SIG-M5 treated with dmso at 0.1 percent for 504 hours (cell line): Measurements from ENCODE around the gene PYM1.

ENCODE experiments used
- DNase-seq: peaks from one replicate; lab custom pipeline; 2025; ENCODE audit not compliant: unreplicated experiment; lab: John Stamatoyannopoulos, UW

Gene PYM1

DNA sequence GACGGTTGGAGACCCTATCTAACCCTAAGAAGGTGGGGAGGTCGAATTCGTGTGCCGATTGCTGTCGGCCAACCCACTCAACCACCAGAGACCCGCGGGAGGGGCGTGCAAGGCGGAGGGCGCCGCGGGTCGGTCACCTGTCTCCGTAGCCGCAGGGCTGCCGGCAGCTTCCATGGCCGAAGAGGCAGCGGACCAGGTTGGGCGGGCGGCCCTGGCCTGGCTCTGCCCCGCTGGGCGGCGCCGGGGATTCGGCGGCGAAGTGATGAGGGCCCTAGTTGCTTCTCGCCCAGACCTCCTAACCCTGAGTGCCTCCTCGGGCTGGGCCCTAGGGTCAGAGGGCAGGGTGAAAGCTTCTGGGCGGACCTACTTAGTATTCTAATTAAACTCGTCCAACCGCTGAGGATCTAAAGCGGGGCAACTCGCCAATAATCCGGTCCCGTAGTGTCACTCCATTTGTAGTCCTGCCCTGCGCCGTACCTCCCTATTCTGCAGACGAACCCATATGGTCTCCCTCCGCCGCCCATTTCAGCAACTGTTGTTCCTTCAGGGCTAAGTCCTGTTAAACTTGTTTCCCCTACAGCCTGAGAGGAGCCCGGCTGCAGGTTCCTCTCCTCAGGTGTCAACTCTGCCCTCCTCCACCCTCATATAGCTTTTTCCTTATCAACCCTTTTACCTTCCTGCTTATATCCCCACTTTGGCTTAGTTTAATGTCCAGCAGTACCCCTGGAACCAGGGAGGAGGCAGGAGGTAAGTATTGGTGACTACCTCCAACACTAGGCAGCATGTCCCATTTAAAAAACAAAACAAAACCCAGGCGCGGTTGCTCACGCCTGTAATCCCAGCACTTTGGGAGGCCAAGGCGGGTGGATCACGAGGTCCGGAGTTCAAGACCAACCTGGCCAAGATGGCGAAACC is at the start of gene PYM1:
PYM1 (minus strand) TSS at position 307 of the 915 bp plus-strand sequence; CDS start at position 174, 133 bp downstream.
- DNase-seq: peak; percentile 94

DNA sequence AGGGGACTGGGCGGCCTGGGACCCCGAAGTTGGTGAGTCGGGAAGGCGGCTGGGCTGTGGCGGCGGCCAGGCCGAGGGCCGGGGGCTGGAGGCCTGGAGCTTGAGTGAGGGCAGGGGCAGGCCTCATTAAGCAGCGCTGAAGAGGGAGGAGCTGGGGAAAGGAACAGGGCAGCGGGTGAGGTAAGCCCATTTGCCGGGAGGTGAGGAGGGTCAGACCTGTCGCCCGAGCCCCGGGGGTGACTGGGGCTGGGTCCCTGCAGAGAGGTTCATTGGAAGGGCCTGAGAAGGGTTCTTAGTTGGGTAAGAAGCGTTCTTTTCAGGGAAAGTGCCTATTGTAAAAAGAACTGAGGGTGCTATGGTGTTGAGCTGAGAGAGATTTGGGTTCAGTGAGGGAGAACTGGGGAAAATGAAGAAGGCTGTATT is 46.6 kb upstream of the PYM1 start:
- peak; percentile 37 for DNase-seq

DNA sequence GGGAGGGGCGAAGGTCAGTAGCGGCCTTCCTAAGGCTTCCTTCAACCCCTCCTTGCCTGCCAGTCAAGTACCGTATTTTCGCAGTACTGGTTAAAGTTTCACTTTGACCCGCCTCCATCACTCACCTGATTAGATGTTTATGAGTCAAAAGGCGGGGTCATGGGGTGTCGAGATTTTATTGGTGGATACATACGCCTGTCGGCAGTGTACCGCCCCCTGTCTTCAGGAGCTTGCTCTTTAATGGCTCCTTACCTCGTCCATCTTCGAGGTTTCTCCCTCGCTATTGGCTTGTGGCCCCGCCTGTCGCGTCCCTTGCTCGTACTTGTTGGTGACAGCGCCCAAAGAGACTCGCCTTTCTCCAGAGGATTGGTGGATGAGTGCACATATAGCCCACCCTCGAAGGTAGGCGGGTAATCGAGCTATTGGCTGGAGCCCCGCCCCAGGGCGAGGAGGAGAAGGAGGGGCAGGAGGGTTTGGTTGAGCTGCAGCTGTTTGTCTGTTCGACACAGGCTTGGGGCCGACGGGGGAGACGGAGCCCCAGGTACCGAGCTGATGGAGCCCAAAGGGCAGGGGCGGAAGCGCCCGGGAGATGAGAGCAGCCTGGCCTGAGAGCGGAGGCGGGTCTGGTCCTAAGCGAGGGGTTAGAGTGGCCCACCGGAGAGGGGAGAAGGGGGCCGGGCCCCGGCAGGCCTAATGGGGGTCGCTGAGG is 46.1 kb upstream of the PYM1 start, which contains the start of gene RAB5B:
RAB5B (plus strand) TSS at position 480 of the 709 bp plus-strand sequence. CDS start 12,883 bp downstream, outside the sequence.
- peak; percentile 100 for DNase-seq

DNA sequence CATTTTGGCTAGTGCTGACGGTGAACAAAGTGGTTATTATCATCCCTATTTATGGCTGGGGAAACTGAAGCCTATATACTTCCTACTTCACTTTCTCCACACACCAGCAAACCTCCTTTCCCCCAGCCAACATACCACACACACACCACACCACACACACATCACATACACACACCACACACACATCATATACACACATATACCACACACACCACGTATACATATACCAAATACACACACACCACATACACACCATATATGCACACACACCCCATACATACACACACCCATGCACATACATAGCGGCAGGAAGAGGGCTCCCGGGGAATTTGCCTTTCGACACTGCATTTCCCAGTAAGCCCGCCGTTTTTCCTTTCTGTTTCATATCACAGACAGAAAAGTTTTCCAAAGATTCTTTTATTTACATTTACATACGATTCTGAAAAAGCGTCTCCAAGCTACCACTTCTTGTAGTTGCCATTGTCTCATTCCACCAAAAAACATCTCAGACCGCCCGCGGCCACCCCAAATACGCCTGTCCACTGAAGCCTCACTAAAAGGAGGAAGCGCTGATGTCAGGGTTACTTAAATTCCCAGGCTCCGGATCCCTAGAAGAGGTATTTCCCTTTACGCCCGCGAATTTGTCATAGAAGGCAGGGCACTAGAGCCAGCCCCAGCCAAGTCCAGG is 45.4 kb upstream of the PYM1 start:
- peak; percentile 44 for DNase-seq

DNA sequence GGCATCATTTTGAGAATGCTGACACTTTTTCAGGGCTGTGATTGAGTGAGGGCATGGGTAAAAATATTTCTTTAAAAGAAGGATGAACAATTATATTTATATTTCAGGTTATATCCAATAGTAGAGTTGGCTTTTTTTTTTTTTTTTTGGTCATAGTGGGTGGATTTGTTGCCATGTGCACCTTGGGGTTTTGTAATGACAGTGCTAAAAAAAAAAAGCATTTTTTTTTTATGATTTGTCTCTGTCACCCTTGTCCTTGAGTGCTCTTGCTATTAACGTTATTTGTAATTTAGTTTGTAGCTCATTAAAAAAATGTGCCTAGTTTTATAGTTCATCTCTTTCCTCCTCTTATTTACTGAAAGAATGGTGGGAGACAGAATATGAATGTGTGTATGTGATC is 44.8 kb upstream of the PYM1 start:
- DNase-seq: no peak

DNA sequence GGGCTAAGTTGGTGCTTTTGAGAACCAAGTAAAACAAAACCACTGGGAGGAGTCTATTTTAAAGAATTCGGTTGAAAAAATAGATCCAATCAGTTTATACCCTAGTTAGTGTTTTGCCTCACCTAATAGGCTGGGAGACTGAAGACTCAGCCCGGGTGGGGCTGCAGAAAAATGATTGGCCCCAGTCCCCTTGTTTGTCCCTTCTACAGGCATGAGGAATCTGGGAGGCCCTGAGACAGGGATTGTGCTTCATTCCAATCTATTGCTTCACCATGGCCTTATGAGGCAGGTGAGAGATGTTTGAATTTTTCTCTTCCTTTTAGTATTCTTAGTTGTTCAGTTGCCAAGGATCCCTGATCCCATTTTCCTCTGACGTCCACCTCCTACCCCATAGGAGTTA is 44.3 kb upstream of the PYM1 start:
- no peak for DNase-seq

DNA sequence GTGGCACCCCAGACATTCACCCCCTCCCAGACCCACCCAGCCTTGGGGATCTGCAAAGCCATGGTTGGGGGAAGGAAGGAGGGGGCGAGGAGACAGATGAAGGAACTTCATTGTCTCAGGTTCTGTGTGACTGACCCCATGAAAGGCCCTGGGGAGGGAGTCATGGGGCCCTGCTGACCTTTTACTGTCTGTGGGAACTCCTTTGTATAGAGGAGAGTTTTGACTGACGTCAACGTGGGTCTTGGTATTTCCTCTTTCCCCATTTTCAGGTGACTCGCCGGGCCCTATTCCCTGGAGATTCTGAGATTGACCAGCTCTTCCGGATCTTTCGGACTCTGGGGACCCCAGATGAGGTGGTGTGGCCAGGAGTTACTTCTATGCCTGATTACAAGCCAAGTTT is 43.1 kb upstream of the PYM1 start:
- DNase-seq: no peak

DNA sequence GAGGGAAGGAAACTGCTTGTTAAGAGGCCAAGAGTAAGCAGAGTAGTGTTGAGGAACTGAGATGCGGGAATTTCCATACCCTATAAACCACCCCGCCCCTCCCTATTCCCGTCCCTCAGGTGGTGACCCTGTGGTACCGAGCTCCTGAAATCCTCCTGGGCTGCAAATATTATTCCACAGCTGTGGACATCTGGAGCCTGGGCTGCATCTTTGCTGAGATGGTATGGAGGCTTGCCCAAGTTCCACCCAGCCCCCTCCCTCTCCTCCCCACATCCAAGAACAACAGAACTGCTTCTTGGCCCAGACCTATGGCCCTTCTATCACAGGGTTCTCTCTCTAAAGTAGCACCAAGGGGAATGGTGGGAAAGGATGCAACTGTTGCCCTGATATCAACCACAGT is 41.7 kb upstream of the PYM1 start:
- DNase-seq: no peak

DNA sequence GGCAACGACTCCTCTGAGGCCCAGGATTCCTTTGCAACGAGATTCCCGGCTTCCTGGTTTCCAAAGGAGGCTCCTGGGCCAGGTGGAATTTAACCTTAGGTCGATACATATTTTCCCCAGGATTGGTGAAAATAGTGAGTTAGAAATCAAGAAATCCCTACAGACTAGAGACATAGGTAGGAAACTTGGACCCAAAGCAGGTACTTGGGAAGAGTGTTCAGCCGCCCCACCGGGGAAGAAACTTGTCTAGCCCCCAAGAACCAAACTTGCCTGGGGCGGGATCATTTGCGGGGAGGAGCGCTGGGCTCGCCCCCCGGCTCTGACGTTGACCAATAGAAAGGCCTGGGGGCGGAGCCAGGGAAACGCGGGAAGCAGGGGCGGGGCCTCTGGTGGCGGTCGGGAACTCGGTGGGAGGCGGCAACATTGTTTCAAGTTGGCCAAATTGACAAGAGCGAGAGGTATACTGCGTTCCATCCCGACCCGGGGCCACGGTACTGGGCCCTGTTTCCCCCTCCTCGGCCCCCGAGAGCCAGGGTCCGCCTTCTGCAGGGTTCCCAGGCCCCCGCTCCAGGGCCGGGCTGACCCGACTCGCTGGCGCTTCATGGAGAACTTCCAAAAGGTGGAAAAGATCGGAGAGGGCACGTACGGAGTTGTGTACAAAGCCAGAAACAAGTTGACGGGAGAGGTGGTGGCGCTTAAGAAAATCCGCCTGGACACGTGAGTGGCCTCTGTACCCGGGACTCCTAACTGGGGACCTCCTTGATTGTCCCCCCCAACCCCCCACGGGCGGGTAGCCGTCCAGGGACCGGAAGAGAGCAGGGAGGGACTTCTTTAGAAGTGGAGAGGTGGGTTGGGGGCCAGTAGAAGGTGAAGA is 39.0 kb upstream of the PYM1 start, which contains the start of gene CDK2:
CDK2 (plus strand) TSS at position 423 of the 874 bp plus-strand sequence; CDS start at position 602, 179 bp downstream.
- DNase-seq: peak; percentile 90

DNA sequence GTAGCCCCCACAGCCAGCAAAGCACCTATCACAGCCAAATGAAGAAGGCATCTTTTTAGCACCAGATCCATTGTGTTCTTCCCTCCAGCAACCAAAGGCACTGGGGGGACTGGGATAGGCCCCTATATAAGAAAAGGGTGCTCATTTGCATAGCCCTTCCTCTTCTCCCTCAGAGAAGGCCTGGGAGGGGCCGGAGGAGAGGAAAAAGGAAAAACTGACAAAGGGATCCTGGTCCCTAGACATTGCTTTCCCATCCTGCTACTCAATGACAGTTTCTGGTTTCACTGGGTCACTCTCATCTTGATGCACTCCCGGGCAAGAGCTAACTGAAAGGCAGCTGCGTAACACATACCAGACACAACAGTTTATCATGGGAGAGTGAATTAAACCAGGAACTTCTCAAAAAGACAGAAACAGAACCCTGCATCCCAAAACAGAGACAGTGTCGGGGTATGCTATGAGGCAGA is 38.3 kb upstream of the PYM1 start, which contains the start of gene PMEL:
PMEL (minus strand) TSS at position 102 of the 467 bp plus-strand sequence; CDS start at position 71, 31 bp downstream.
- DNase-seq: no peak

DNA sequence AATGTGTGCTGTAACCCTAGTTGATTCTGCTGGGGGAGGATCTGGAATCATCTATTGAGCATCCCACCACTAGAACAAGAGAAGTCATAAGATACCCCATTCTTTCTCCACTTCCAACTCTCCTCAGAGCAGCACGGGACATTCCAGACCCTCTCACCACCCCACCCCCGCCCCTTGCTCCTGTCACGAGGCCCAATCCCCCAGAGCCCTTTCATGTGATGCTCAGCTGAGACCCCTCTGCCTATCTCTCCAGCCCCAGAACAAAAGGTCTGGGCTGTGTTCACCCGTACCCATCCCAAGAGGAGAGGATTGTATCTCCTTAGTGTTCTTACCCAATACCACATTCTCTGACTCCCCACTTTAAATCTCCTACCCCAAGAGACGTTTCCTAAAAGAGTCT is 37.5 kb upstream of the PYM1 start:
- DNase-seq: no peak

DNA sequence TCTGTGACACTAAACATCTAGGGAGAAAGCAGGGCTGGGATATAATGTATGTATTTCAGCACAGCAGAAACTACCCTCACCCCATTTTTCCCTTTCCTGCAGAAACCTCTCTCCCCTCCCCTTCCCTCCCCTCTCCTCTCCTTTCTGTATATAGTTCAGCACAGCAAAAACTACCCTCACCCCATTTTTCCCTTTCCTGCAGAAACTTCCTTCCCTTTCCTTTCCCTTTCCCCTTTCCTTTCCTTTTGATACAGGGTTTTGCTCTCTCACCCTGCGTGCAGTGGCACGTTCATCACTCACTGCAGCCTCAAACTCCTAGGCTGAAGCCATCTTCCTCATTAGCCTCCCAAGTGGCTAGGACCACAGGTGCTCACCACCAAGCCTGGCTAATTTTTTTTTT is 36.1 kb upstream of the PYM1 start:
- DNase-seq: no peak

DNA sequence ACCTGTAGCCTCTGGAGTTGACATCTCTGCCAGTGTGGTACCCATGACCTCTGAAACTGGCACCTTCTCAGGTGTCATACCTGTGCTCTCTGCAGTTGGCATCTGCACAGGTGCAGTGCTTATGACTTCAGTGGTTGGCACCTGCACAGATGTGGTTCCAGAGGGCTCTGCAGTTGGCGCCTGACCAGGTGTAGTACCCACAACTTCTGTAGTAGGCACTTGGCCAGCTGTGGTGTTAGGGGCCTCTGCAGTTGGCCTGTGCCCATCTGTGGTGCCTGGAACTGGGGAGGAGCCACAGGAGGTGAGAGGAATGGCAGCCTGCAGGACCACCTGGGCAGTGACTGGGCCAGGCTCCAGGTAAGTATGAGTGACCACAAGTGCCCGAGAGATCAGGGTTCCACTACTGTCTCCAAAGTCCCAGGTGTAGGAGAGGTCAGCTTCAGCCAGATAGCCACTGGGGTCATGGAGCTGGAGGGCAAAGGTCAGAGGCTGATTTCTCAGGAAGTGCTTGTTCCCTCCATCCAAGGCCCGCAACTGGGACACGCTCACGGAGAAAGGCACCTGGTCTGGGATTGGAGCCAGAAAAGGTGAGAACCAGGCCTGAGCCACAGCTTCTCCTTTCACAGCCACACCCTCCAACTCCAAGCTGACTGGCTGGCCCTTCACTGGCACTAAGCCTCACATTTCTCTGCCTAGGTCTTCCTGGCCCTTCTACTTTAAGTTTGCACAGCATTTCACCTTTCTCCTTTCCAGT is 29.6 kb upstream of the PYM1 start:
- DNase-seq: peak; percentile 14

DNA sequence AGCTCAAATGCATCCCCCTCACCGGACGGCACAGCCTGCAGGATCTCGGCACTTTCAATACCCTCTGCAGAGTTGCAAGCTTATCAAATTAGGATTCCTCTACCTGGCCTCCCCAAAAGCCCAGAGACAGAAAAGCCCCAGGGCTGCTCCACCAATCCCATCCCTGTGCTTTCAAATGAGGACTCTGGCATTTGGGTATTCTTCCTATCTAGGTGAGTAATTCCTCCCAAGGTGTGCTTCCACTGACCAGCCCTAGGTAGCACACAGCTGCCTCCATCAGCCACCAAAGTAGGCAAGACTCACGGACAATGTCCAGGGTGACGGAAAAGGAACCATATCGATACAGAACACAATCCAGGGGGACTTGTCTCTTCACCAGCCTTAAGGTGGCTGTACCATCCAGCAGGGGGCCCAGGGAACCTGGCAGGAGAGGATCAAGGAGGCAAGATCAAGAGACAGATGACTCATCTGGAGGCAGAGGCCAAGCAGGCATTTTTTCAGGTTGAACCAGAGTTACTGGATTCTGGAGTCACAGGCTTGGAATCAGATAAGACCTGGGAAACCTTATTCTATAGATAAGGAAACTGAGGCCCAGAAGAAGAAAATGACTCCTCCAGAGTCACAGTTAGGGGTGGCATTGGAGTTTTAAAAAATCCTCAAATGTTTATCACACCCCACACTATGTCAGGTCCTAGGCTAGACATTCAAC is 28.3 kb upstream of the PYM1 start:
- peak; percentile 72 for DNase-seq

DNA sequence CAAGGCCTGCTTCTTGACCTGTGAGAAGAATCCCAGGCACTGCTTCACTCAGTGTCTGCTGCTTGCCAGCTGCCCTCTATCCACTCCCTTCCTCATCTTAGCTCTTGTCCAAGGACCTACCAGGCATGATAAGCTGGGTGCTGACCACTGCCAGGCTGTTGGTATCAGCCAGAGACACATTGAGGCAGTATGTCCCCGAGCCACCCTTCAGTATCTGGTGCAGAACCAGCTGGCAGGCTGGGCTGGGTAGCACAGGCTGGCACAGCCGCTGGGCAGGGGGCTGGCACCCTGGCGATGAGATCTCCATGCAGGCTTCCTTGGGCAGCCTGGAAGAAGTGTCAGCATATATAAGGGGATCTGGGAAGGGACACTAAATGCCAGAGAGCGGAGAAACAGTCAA is 27.6 kb upstream of the PYM1 start:
- DNase-seq: no peak

DNA sequence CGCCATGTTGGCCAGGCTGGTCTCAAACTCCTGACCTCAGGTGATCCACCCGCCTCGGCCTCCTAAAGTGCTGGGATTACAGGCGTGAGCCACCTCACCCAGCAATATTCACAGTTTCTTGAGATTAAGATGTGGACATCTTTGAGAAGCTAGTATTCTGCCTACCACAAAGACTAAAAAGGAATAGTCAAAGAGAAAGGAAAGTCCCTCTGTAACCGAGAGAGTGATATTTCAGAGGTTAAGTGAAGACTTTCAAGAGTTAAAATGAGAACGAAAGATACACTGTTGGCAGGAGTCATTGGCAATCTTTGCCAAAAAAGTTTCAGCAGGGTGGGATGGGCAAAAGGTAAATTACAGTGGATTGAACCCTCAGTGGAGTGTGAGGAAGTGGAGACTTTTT is 18.9 kb upstream of the PYM1 start:
- DNase-seq: no peak

DNA sequence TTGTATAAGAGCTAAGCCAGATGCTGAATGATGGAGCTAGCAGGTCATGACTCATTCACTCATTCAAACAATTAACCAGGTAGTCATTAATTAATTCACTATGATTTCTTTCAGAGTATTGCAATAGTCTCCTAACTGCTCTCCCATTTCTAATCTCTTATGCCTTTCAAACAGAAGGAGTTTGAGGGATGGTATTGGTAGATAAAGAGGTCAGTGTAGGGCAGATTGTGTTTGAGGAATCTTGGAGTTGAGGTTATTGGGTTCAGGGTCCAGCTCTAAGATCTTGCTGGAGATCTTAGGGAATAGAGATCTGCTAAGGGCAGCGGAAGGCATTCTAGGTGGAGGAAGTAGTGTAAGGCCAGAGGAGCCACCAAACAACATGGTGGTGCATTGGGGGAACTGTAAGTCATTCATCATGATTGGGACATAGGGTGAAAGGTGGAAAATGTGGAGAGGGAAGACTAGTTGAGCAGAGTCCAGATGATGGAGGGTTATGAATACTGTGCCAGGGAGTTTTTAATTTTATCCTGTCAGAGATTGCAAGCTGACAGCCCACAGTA is 15.0 kb upstream of the PYM1 start:
- no peak for DNase-seq

DNA sequence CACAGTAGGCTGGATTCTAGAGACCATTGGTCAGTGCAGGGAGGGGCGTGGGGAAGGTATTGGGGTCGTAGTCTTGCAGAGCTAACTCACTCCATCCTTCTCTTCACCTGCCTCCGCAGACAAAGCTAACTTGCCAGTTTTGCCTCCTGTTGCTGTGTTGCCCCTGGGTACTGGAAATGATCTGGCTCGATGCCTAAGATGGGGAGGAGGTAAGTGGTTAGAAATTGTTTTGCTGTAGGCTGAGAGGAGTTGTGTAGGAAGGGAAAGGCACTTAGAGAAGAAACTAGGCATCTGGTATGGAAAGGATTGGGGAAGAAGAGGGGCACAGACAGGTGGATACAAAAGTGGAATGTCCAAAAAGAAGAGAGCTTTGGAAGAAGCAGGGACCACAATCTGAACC is 14.4 kb upstream of the PYM1 start:
- no peak for DNase-seq
